ENCODE results near the gene MRPL48. TPM values are rescaled to one million over a fixed set of nuclear protein-coding genes. Genes with fewer than 3 reads are reported as not detected.

Gene MRPL48
- total and polyA plus RNA-seq, 10 of the 15 experiments (the other 5 are each of a cell fraction or from before 2014, with no cell fraction given), result 46.7 to 159 (median 83.4) TPM

GRCh38 chr11:73759610-73760134, 28.0 kb upstream of the MRPL48 start:
- Histone ChIP-seq H2AFZ (ENCODE audit: control insufficient read depth, low read depth, low read length) (peak overlapping the region; percentile 92; the same call in 1 of the 2 replicates), H3K9ac (ENCODE audit: control insufficient read depth, insufficient read depth, low read length) (peak overlapping the region; percentile 84), H3K4me2 (ENCODE audit: control insufficient read depth, insufficient read depth) (peak overlapping the region; percentile 79), H3K4me1 (ENCODE audit: control insufficient read depth, insufficient read depth, low read length) (no peaks in the 10 kb centered on the region; the same call in 1 of the 2 replicates), H3K9me3 (replicated peaks; ENCODE audit: control insufficient read depth, insufficient read depth, low read length) (no peaks in the 10 kb centered on the region), H3K27me3 (replicated peaks in 1 of 2; ENCODE audit: control insufficient read depth in 2 of 2, insufficient read depth in 2 of 2, low read length in 1 of 2) (no peaks in the 10 kb centered on the region), H3K36me3 (ENCODE audit: control insufficient read depth in 2 of 2, insufficient read depth in 2 of 2, low read length in 1 of 2) (peaks cover 0 to 2% of the 10 kb centered on the region in 2 experiments; a peak in 2 of 4 replicates), H3K27ac (ENCODE audit: control insufficient read depth, insufficient read depth) (peak overlapping the region; percentile 78; the same call in 1 of the 2 replicates), H4K20me1 (ENCODE audit: control insufficient read depth, insufficient read depth) (no peaks in the 10 kb centered on the region), H3K79me2 (ENCODE audit: control insufficient read depth, insufficient read depth, low read length) (peaks cover 47% of the 10 kb centered on the region), H3K4me3 (peak overlapping the region; percentile 98)
- no peak for FAIRE-seq
- in situ Hi-C loops (cut with MboI) (no loop called here), intact Hi-C loops (cut with micrococcal nuclease; ENCODE audit: unreplicated experiment) (no loop called here)
- DNase-seq (ENCODE audit: low read depth, low spot score), result no peak
- SMC1A ChIA-PET (ENCODE audit: uncharacterized antibody, unreplicated experiment), result no interaction called here
- POLR2A ChIA-PET, result interaction anchor here (1.0 to 8.1 kb wide), 3 partner anchors 8 to 20 kb away, joined by 4 to 106 read pairs (median 4); no protein-coding TSS in a partner anchor
- TF ChIP-seq HDAC2 (IDR thresholded peaks at IDR 0.05) (no peak), EED (IDR thresholded peaks at IDR 0.05; ENCODE audit: low read depth) (no peak), LARP7 (IDR thresholded peaks at IDR 0.05) (no peak), CHD1 (IDR thresholded peaks at IDR 0.05; ENCODE audit: low read depth, low read length) (no peak), MEF2B (IDR thresholded peaks at IDR 0.05; ENCODE audit: partially characterized antibody, poor library complexity, severe bottlenecking) (peak; percentile 34), ZNF24 (IDR thresholded peaks at IDR 0.05) (no peak), EP300 (IDR thresholded peaks at IDR 0.05; ENCODE audit: borderline replicate concordance in 1 of 2, control insufficient read depth in 1 of 2, low read depth in 2 of 2, low read length in 2 of 2) (no peak), MTA2 (IDR thresholded peaks at IDR 0.05; ENCODE audit: low read depth) (0 out of 2 replicates have a peak, but pooled peaks have one; percentile 16), RELB (IDR thresholded peaks at IDR 0.05; ENCODE audit: low read depth) (no peak), ZBTB40 (IDR thresholded peaks at IDR 0.05; ENCODE audit: borderline replicate concordance) (no peak), ZBTB33 (IDR thresholded peaks at IDR 0.05) (no peak), SUZ12 (IDR thresholded peaks at IDR 0.05; ENCODE audit: unreplicated experiment) (no peak), SRF (IDR thresholded peaks at IDR 0.05; ENCODE audit: low read depth in 2 of 2, low read length in 2 of 2) (no peak), CEBPB (IDR thresholded peaks at IDR 0.05; ENCODE audit: borderline replicate concordance in 1 of 2, low read depth in 2 of 2, low read length in 2 of 2) (no peak), POLR2AphosphoS2 (IDR thresholded peaks at IDR 0.05; ENCODE audit: low read depth, low read length) (no peak)
- CTCF ChIA-PET, result interaction anchor here (1.5 to 4.2 kb wide), 2 partner anchors 19 to 99 kb away, joined by 3 to 41 read pairs; no protein-coding TSS in a partner anchor
- WGBS (ENCODE audit: insufficient coverage, insufficient replicate concordance, low lambda C conversion rate, missing lambda C conversion rate), result 0% methylated on average over 8 of the region's 8 CpGs
- RAD21 ChIA-PET (ENCODE audit: unreplicated experiment), result interaction anchor here (1.9 kb wide), 1 partner anchor 27 kb away, joined by 4 read pairs; the partner anchor contains the start of gene MRPL48
- ATAC-seq, result peak; percentile 1; the same call in 2 of the 3 replicates
- BruUV-seq (replicated peaks), result no TSS peak
